Hematopoietic multipotent progenitor cell treated with erythropoietin and hydrocortisone succinate and interleukin-3 and kit ligand, for 4 days (in vitro differentiated cells): ENCODE measurements around the gene MTRFR.
"Not testable (repeated sequence)": the region's sequence is repeated elsewhere in the genome, so short reads cannot be mapped to it uniquely, and the experiment has no call there.

ENCODE experiments used
- DNase-seq: peaks from one replicate; pipeline ENCODE4 v3.0.0-alpha.2; 2015

The MTRFR gene

GRCh38 chr12:123250471-123251383 is 17.5 kb downstream of the MTRFR start:
- DNase-seq, result peak; percentile 40

GRCh38 chr12:123251403-123252076 is 18.3 kb downstream of the MTRFR start:
- DNase-seq, result no peak

- not testable (repeated sequence) for DNase-seq
Measured at GRCh38 chr12:123252365-123252764, 19.1 kb downstream of the MTRFR start.

GRCh38 chr12:123253641-123254459 is 20.6 kb downstream of the MTRFR start:
- no peak for DNase-seq

- no peak for DNase-seq
Measured at GRCh38 chr12:123254853-123255446, 21.7 kb downstream of the MTRFR start.

GRCh38 chr12:123258593-123258992 is 25.4 kb downstream of the MTRFR start:
- no peak for DNase-seq

- DNase-seq, result no peak
Measured at GRCh38 chr12:123260081-123260480, 26.8 kb downstream of the MTRFR start.

- no peak for DNase-seq
Measured at GRCh38 chr12:123261196-123261595, 28.0 kb downstream of the MTRFR start.

- DNase-seq, result no peak
Measured at GRCh38 chr12:123263196-123263817, 30.1 kb downstream of the MTRFR start.

GRCh38 chr12:123264642-123265041 is 31.4 kb downstream of the MTRFR start:
- DNase-seq, result peak; percentile 64

GRCh38 chr12:123265851-123266678 is 32.8 kb downstream of the MTRFR start:
- no peak for DNase-seq

- no peak for DNase-seq
Measured at GRCh38 chr12:123266679-123267277, 33.5 kb downstream of the MTRFR start.

GRCh38 chr12:123267335-123267920 is 34.2 kb downstream of the MTRFR start:
- no peak for DNase-seq

- peak; percentile 90 for DNase-seq
Measured at GRCh38 chr12:123267991-123268843, 35.0 kb downstream of the MTRFR start.

GRCh38 chr12:123268850-123269249 is 35.6 kb downstream of the MTRFR start:
- no peak for DNase-seq

GRCh38 chr12:123269395-123269892 is 36.2 kb downstream of the MTRFR start:
- DNase-seq, result peak; percentile 96

GRCh38 chr12:123269896-123270213 is 36.6 kb downstream of the MTRFR start:
- DNase-seq, result no peak

- peak; percentile 57 for DNase-seq
Measured at GRCh38 chr12:123270214-123271000, 37.2 kb downstream of the MTRFR start.
